M059J (cell line): Measurements from ENCODE around the gene IQCN. TPM values are rescaled to one million over a fixed set of nuclear protein-coding genes. Genes with fewer than 3 reads are reported as not detected.

Experiments
- DNase-seq: peaks from one replicate; pipeline ENCODE4 v3.0.0-alpha.2; 2012; ENCODE audit warnings: low read depth
- total RNA-seq: library from RNA; depleted of rRNA; stranded (reverse); fragments of >200 nt; shearing (Covaris generic); gene quantifications from 2 replicates; pipeline ENCODE4 v1.2.3, GENCODE V29; 2014

Gene IQCN
- total RNA-seq, 1 experiment from 2014 or later, result 0.10 TPM

DNA sequence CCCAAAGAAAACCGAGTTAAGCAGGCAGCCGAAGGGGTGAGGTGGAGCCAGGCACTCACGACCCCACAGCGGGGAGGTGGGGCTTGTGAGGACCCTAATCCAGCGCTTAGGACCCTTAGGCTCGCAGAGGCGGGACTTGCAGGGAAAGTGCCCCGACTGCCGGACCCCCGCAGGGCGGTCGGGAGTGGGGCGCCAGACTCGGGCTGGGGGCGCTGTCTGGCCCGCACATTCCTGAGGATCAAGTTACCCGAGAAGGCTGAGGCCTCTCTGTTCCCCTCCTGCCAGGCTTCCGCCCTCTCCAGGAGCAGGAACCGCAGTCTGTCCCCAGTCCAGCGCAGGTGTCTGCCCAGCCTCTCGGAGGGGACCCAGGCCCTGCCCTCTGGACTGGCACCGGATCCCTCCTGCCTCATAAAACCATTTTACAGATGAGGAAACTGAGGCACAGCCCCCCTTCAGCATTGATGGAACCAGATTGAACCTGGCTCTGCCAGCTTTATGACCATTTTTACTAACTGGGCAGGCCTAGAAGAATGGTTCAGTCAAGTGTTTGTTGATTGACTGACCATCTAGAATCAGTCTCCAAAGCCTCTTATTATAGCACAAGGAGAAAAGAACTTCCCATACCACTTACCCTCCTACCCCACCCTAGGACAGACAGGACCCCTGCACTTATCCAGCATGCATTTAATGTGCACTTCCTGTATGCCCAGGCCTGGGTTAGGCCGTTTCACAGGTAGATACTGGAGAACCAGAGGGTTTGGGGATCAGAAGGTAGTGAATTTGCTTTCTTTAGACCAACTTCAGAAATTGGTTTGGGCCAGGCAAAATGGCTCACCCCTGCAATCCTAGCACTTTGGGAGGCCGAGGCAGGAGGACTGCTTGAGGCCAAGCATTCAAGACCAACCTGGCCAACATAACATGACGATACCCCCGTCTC lies 13.9 kb upstream of the IQCN start:
- DNase-seq, result no peak

GRCh38 chr19:18286973-18287635 lies 12.9 kb upstream of the IQCN start:
- no peak for DNase-seq

DNA sequence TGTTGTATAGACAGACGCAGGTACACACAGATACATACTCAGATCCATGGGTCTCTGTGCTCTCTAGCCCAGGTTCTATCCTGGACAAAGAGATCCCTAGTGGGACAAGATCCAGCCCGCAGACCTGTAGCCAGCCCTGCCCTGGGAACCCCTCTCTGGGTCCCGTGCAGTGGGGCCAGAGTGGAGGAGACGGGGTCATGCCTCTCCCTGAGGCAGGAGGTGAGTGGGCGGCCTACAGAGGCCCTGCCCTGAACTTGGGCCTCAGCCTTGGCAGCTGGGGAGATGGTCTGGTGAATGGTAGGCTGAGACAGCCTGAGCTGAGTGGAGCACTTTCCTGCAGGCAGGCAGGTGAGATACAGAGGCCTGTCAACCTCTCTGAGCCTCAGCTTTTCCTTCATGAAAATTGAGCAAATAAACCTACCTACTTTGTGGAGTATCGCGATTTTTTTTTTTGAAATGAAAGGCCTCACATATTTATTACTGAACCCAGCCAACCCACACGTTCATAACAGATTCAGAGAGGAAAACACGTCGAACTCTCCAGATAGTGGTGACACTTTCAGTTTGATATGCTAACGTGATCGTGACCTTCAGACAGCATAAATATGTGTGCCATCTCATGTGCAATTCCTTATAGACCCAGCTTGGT lies 10.6 kb upstream of the IQCN start:
- no peak for DNase-seq

DNA sequence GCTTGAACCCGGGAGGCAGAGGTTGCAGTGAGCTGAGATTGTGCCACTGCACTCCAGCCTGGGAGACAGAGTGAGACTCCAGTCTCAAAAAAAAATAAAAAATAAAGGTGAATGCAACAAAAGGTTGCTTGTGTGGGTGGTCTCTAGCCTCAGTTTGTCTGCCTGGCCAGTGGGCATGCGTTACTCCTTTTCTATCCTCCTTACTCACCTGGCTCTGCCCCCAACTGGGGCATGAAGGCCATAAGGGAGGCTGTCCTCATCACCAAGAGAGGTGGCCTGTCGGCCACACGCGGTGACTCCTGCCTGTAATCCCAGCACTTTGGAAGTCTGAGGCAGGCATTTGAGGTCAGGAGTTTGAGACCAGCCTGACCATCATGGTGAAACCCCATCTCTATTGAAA lies 9.1 kb upstream of the IQCN start:
- DNase-seq, result no peak

DNA sequence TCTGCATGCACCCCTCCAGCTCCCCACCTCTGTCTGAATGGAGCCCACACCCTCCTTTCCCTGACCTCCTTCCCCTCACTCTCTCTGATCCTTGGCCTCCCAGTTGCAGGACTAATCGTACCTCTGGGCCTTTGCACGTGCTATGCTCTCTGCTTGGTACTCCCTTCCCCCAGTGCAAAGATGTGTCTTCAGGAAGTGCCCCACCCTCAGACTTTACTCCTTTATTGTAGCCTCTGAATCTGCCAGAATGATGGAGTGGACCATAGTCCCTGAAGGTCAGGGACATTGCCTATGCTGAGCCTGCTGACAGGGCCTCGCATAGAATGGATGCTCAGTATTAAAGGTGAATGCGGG lies 8.5 kb upstream of the IQCN start:
- DNase-seq, result no peak

- DNase-seq, result peak; percentile 75
Measured at GRCh38 chr19:18282021-18282787, 8.0 kb upstream of the IQCN start.

GRCh38 chr19:18281082-18282020 lies 7.1 kb upstream of the IQCN start, which contains the start of gene JUND:
Gene JUND (minus strand): TSS chr19:18281622. CDS start chr19:18281484, 138 bp downstream.
- peak; percentile 95 for DNase-seq

- peak; percentile 77 for DNase-seq
Measured at GRCh38 chr19:18280247-18281081, 6.2 kb upstream of the IQCN start.

DNA sequence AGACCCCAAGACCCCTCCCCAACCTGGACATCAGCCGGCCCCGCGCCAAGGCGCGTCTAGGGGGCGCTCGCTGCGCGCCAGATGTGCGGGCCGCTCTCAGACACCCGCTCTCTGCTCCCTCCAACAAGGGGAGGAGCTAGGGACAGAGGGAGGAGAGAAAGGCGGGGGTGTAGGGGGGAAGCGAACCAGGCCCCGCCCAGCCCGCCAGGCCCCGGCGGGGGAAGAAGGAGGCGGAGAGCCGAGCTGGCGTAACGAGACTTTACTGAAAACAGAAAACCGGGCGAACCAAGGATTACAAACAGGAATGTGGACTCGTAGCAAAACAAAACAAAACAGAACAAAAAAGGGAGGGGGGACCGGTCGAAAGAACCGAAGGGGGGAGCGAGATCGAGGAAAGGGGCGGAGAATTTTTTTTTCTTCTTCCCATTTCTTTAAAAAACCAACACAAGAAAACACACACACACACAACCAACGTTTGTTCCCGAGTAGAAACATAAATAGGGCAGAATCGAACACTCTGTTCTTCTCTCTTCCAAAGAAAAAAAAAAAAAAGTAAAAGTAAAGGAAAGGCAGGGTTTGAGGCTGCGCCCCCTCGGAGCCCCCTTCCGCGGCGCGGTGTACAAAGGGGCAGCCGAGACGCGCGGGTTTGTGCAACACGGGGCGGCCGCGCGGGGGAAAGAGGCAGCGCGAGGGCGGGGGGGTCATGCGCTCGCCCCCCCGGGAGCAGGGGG lies 5.4 kb upstream of the IQCN start:
- peak; percentile 92 for DNase-seq

- DNase-seq, result no peak
Measured at GRCh38 chr19:18279266-18279515, 4.9 kb upstream of the IQCN start.

- peak; percentile 36 for DNase-seq
Measured at GRCh38 chr19:18278521-18279265, 4.4 kb upstream of the IQCN start.

GRCh38 chr19:18274781-18275356 lies 617 bp upstream of the IQCN start:
- peak; percentile 93 for DNase-seq

- peak; percentile 31 for DNase-seq
Measured at GRCh38 chr19:18273561-18274218, 562 bp downstream of the IQCN start.

GRCh38 chr19:18271433-18271841 lies 2.8 kb downstream of the IQCN start:
- DNase-seq, result no peak

DNA sequence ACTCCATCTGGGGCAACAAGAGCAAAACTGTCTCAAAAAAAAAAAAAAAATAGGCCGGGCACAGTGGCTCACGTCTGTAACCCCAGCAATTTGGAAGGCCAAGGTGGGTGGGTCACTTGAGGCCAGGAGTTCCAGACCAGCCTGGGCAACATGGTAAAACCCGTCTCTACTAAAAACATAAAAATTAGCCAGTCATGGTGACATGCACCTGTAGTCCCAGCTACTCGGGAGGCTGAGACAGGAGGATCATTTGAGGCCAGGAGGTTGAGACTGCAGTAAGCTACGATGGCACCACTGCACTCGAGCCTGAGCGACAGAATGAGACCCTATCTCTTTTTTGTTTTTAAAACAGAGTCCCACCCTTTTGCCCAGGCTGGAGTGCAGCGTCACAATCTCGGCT lies 3.9 kb downstream of the IQCN start:
- no peak for DNase-seq

GRCh38 chr19:18269070-18269723 lies 5.1 kb downstream of the IQCN start:
- DNase-seq, result no peak
